Measurements from ENCODE around the gene OR4N2.

DNA sequence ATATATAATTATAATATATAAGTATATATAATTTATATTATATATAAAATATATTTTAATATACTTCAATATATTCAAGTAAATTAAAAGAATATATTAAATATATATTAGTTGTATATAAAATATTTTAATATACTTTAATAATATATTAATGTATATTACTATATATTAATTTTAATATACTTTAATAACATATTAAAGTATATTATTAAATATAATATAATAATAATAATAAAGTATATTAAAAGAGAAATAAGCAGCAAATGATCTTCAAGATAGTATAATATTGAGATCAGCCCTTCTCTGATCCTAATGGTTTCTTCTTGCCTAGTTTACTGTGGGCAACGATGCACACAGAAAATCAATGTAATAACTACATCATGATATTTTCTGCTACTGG, 28.0 kb upstream of the OR4N2 start:
- TF ChIP-seq TAF1 (IDR thresholded peaks at IDR 0.05; ENCODE audit: borderline replicate concordance, low read depth, low read length), result no peak
- TF ChIP-seq HCFC1 (IDR thresholded peaks at IDR 0.05; ENCODE audit: low read length), result no peak
- TF ChIP-seq, protein P1, sequence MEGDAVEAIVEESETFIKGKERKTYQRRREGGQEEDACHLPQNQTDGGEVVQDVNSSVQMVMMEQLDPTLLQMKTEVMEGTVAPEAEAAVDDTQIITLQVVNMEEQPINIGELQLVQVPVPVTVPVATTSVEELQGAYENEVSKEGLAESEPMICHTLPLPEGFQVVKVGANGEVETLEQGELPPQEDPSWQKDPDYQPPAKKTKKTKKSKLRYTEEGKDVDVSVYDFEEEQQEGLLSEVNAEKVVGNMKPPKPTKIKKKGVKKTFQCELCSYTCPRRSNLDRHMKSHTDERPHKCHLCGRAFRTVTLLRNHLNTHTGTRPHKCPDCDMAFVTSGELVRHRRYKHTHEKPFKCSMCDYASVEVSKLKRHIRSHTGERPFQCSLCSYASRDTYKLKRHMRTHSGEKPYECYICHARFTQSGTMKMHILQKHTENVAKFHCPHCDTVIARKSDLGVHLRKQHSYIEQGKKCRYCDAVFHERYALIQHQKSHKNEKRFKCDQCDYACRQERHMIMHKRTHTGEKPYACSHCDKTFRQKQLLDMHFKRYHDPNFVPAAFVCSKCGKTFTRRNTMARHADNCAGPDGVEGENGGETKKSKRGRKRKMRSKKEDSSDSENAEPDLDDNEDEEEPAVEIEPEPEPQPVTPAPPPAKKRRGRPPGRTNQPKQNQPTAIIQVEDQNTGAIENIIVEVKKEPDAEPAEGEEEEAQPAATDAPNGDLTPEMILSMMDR (IDR thresholded peaks at IDR 0.05 in 2 of 3, conservative IDR thresholded peaks at IDR 0.05 in 1 of 3; ENCODE audit: control insufficient read depth in 2 of 3, extremely low read depth in 1 of 3, insufficient read depth in 1 of 3, low read depth in 3 of 3, low read length in 3 of 3), result no peak
- no peak for TF ChIP-seq ETV6 (conservative IDR thresholded peaks at IDR 0.05 in 1 of 2, IDR thresholded peaks at IDR 0.05 in 1 of 2; ENCODE audit: borderline replicate concordance in 1 of 2, low read depth in 1 of 2)
- TF ChIP-seq, protein P2, sequence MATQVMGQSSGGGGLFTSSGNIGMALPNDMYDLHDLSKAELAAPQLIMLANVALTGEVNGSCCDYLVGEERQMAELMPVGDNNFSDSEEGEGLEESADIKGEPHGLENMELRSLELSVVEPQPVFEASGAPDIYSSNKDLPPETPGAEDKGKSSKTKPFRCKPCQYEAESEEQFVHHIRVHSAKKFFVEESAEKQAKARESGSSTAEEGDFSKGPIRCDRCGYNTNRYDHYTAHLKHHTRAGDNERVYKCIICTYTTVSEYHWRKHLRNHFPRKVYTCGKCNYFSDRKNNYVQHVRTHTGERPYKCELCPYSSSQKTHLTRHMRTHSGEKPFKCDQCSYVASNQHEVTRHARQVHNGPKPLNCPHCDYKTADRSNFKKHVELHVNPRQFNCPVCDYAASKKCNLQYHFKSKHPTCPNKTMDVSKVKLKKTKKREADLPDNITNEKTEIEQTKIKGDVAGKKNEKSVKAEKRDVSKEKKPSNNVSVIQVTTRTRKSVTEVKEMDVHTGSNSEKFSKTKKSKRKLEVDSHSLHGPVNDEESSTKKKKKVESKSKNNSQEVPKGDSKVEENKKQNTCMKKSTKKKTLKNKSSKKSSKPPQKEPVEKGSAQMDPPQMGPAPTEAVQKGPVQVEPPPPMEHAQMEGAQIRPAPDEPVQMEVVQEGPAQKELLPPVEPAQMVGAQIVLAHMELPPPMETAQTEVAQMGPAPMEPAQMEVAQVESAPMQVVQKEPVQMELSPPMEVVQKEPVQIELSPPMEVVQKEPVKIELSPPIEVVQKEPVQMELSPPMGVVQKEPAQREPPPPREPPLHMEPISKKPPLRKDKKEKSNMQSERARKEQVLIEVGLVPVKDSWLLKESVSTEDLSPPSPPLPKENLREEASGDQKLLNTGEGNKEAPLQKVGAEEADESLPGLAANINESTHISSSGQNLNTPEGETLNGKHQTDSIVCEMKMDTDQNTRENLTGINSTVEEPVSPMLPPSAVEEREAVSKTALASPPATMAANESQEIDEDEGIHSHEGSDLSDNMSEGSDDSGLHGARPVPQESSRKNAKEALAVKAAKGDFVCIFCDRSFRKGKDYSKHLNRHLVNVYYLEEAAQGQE (IDR thresholded peaks at IDR 0.05; ENCODE audit: low read depth, low read length), result no peak
- TF ChIP-seq POLR2AphosphoS5 (IDR thresholded peaks at IDR 0.05; ENCODE audit: low read length), result no peak
- TF ChIP-seq EP300 (IDR thresholded peaks at IDR 0.05; ENCODE audit: borderline replicate concordance in 1 of 2, control insufficient read depth in 1 of 2, low read depth in 2 of 2, low read length in 2 of 2), result no peak
- TF ChIP-seq, protein P3, sequence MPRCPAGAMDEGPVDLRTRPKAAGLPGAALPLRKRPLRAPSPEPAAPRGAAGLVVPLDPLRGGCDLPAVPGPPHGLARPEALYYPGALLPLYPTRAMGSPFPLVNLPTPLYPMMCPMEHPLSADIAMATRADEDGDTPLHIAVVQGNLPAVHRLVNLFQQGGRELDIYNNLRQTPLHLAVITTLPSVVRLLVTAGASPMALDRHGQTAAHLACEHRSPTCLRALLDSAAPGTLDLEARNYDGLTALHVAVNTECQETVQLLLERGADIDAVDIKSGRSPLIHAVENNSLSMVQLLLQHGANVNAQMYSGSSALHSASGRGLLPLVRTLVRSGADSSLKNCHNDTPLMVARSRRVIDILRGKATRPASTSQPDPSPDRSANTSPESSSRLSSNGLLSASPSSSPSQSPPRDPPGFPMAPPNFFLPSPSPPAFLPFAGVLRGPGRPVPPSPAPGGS (IDR thresholded peaks at IDR 0.05; ENCODE audit: borderline replicate concordance, insufficient read depth, low read depth, low read length, poor library complexity, severe bottlenecking), result no peak
- no peak for TF ChIP-seq POLR2A (IDR thresholded peaks at IDR 0.05; ENCODE audit: low read depth, low read length)
- TF ChIP-seq NR2C2 (IDR thresholded peaks at IDR 0.05; ENCODE audit: borderline replicate concordance, control insufficient read depth, insufficient read length, low read depth), result no peak
